Astrocyte (in vitro differentiated cells and primary cell): ENCODE data around the gene SETDB2. TPM values are rescaled to one million over a fixed set of nuclear protein-coding genes. Genes with fewer than 3 reads are reported as not detected.

Experiments used
- DNase-seq: peaks from one replicate; pipeline ENCODE4 v3.0.0-alpha.2; 2010; ENCODE audit warnings: low read depth
- FAIRE-seq: peaks from 2 replicates; lab custom pipeline; 2011; peaks lifted over from hg19 to GRCh38; lab: Jason Lieb, UNC
- H2AFZ ChIP-seq: 2 replicates; pipeline ENCODE4 v1.6.0; 2012; ENCODE audit warnings: low read depth, low read length, inconsistent platforms
- H3K27ac ChIP-seq: 2 replicates; pipeline ENCODE4 v1.5.1; 2011; ENCODE audit warnings: low read depth, low read length, inconsistent platforms
- H3K27me3 ChIP-seq: 2 replicates; pipeline ENCODE4 v1.6.0; 2011; ENCODE audit warnings: low read length, inconsistent platforms; ENCODE audit not compliant: insufficient read depth
- H3K36me3 ChIP-seq: 2 replicates; pipeline ENCODE4 v1.5.1; 2011; ENCODE audit warnings: low read length, inconsistent platforms; ENCODE audit not compliant: insufficient read depth
- H3K4me1 ChIP-seq: 2 replicates; pipeline ENCODE4 v1.5.1; 2011; ENCODE audit warnings: low read length, inconsistent platforms; ENCODE audit not compliant: insufficient read depth
- H3K4me2 ChIP-seq: 2 replicates; pipeline ENCODE4 v1.6.0; 2012; ENCODE audit warnings: low read length, inconsistent platforms
- H3K4me3 ChIP-seq: 2 replicates; pipeline ENCODE4 v1.5.1; 2011; ENCODE audit warnings: low read depth, mild to moderate bottlenecking, low read length, inconsistent platforms; ENCODE audit not compliant: insufficient read depth
- H3K79me2 ChIP-seq: 2 replicates; pipeline ENCODE4 v1.6.0; 2012; ENCODE audit warnings: mild to moderate bottlenecking, low read length, inconsistent platforms; ENCODE audit not compliant: insufficient read depth
- H3K9ac ChIP-seq: 2 replicates; pipeline ENCODE4 v1.6.0; 2012; ENCODE audit warnings: mild to moderate bottlenecking, low read length, inconsistent platforms
- H3K9me3 ChIP-seq: 2 replicates; pipeline ENCODE4 v1.5.1; 2012; ENCODE audit warnings: low read depth, mild to moderate bottlenecking, low read length, inconsistent platforms; ENCODE audit not compliant: insufficient read depth
- H4K20me1 ChIP-seq: 2 replicates; pipeline ENCODE4 v1.6.0; 2012; ENCODE audit warnings: low read length, inconsistent platforms; ENCODE audit not compliant: insufficient read depth
- H3K27ac Mint-ChIP-seq: one replicate; pipeline ENCODE4 v1.8.0; 2021; ENCODE audit warnings: mild to moderate bottlenecking, mixed read lengths; ENCODE audit not compliant: unreplicated experiment
- H3K27me3 Mint-ChIP-seq: one replicate; pipeline ENCODE4 v1.8.0; 2021; ENCODE audit warnings: low read depth, mixed read lengths; ENCODE audit not compliant: unreplicated experiment
- H3K36me3 Mint-ChIP-seq: one replicate; pipeline ENCODE4 v1.8.0; 2021; ENCODE audit warnings: low read depth, mixed read lengths; ENCODE audit not compliant: unreplicated experiment
- H3K4me1 Mint-ChIP-seq: one replicate; pipeline ENCODE4 v1.8.0; 2021; ENCODE audit warnings: low read depth, mixed read lengths; ENCODE audit not compliant: unreplicated experiment
- H3K4me3 Mint-ChIP-seq: one replicate; pipeline ENCODE4 v1.8.0; 2021; ENCODE audit warnings: mild to moderate bottlenecking, moderate library complexity, mixed read lengths; ENCODE audit not compliant: unreplicated experiment
- H3K9me3 Mint-ChIP-seq: one replicate; pipeline ENCODE4 v1.8.0; 2021; ENCODE audit warnings: mild to moderate bottlenecking, mixed read lengths; ENCODE audit not compliant: unreplicated experiment
- CTCF ChIP-seq: IDR thresholded peaks from 2 replicates; pipeline ENCODE4 v1.5.1; 2011; ENCODE audit warnings: low read depth, mild to moderate bottlenecking, inconsistent platforms, low read length, moderate library complexity; ENCODE audit not compliant: insufficient read depth
- EZH2 ChIP-seq: IDR thresholded peaks from 2 replicates; pipeline ENCODE4 v1.6.1; 2012; ENCODE audit warnings: mild to moderate bottlenecking, low read length, inconsistent platforms; ENCODE audit not compliant: insufficient read depth
- total RNA-seq: library from RNA; stranded (reverse); gene quantifications from 2 replicates; pipeline ENCODE4 v1.2.1, GENCODE V29; 2021

SETDB2 gene
- total RNA-seq, 1 donor from 2014 or later, result 5.8 TPM

GRCh38 chr13:49536144-49536873 lies 92.2 kb downstream of the SETDB2 start:
- H3K36me3 ChIP-seq, result peaks cover 9% of the 10 kb centered on the region
- H3K27ac Mint-ChIP-seq, result no peak overlapping the region

GRCh38 chr13:49538404-49538803 lies 94.3 kb downstream of the SETDB2 start:
- no peak overlapping the region for H3K4me3 ChIP-seq
- no peak overlapping the region for H3K4me2 ChIP-seq
- H3K27me3 ChIP-seq, result no peaks in the 10 kb centered on the region
- no peaks in the 10 kb centered on the region for H4K20me1 ChIP-seq
- DNase-seq (no peak), FAIRE-seq (no peak)
- H3K27ac ChIP-seq, result no peak overlapping the region
- peaks cover 6% of the 10 kb centered on the region for H3K36me3 ChIP-seq
- H3K9me3 ChIP-seq, result no peaks in the 10 kb centered on the region
- Mint-ChIP-seq H3K36me3 (peaks cover 9% of the 10 kb centered on the region), H3K4me3 (no peak overlapping the region), H3K27ac (no peak overlapping the region), H3K4me1 (peaks cover 11% of the 10 kb centered on the region), H3K9me3 (no peaks in the 10 kb centered on the region), H3K27me3 (no peaks in the 10 kb centered on the region)
- H2AFZ ChIP-seq, result no peak overlapping the region
- H3K9ac ChIP-seq, result no peak overlapping the region
- no peaks in the 10 kb centered on the region for H3K79me2 ChIP-seq
- TF ChIP-seq CTCF, result no peak
- no peak for TF ChIP-seq EZH2
- peaks cover 10% of the 10 kb centered on the region for H3K4me1 ChIP-seq

More at GRCh38 chr13:49536144-49536873, 92.2 kb downstream of the SETDB2 start:
- DNase-seq (no peak), FAIRE-seq (no peak)
- H3K4me1 Mint-ChIP-seq, result peaks cover 11% of the 10 kb centered on the region
- Histone ChIP-seq H3K79me2 (no peaks in the 10 kb centered on the region), H3K27ac (no peak overlapping the region), H4K20me1 (no peaks in the 10 kb centered on the region), H3K9me3 (no peaks in the 10 kb centered on the region), H3K4me2 (no peak overlapping the region), H3K4me1 (peaks cover 10% of the 10 kb centered on the region), H2AFZ (no peak overlapping the region), H3K9ac (no peak overlapping the region), H3K4me3 (no peak overlapping the region), H3K27me3 (no peaks in the 10 kb centered on the region)
- TF ChIP-seq CTCF (no peak), EZH2 (no peak)
- H3K36me3 Mint-ChIP-seq, result peaks cover 9% of the 10 kb centered on the region
- H3K9me3 Mint-ChIP-seq, result peaks cover 3% of the 10 kb centered on the region
- no peak overlapping the region for H3K4me3 Mint-ChIP-seq
- no peaks in the 10 kb centered on the region for H3K27me3 Mint-ChIP-seq

- Histone ChIP-seq H3K9me3 (no peaks in the 10 kb centered on the region), H2AFZ (no peak overlapping the region), H3K4me2 (no peak overlapping the region), H3K27me3 (no peaks in the 10 kb centered on the region), H3K4me3 (no peak overlapping the region), H3K36me3 (peaks cover 10% of the 10 kb centered on the region), H3K4me1 (peaks cover 10% of the 10 kb centered on the region), H3K79me2 (no peaks in the 10 kb centered on the region), H3K27ac (no peak overlapping the region), H3K9ac (no peak overlapping the region), H4K20me1 (no peaks in the 10 kb centered on the region)
- Mint-ChIP-seq H3K4me1 (peaks cover 11% of the 10 kb centered on the region), H3K36me3 (peaks cover 7% of the 10 kb centered on the region), H3K27me3 (no peaks in the 10 kb centered on the region), H3K9me3 (no peaks in the 10 kb centered on the region), H3K27ac (no peak overlapping the region), H3K4me3 (no peak overlapping the region)
- FAIRE-seq (no peak), DNase-seq (peak; percentile 6)
- TF ChIP-seq CTCF (no peak), EZH2 (no peak)
Observed at GRCh38 chr13:49539313-49539712, 95.2 kb downstream of the SETDB2 start.
